Erythroblast (primary cell): ENCODE results near the gene TOM1L1.

Experiments used
- DNase-seq, 2 experiments: peaks; one replicate each; lab custom pipeline; 2025; lab: John Stamatoyannopoulos, UW
- GATA1 ChIP-seq: IDR thresholded peaks from 2 replicates; pipeline ENCODE4 v1.6.1; 2011; ENCODE audit warnings: low read depth, mild to moderate bottlenecking, control low read depth, low read length, moderate library complexity
- POLR2A ChIP-seq: IDR thresholded peaks from 2 replicates; pipeline ENCODE4 v1.6.1; 2011; ENCODE audit warnings: mild to moderate bottlenecking, low read length

The TOM1L1 gene

GRCh38 chr17:54974759-54975158 is 74.1 kb downstream of the TOM1L1 start:
- DNase-seq = peak; percentile 3 to 42
- no peak for TF ChIP-seq POLR2A
- no peak for TF ChIP-seq GATA1

DNA sequence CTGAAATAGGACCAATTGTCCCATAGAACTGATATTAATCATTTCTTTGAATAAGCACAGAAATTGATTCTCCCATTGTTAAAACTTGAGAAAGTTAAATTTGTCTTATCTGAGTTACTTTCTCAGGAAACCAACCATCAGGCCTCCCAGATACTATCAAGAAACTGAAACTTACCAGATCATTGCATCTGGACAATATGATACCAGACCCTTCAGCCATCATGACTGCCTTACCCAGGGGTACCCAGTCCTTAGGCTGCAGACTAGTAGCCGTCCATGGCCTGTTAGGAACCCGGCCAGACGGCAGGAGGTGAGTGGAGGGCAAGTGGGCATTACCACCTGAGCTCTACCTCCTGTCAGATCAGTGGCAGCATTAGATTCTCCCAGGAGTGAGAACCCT is 75.7 kb downstream of the TOM1L1 start:
- no peak for TF ChIP-seq POLR2A
- TF ChIP-seq GATA1 = no peak
- DNase-seq = peak in 1 of 2 experiments; percentile 46

- no peak for TF ChIP-seq POLR2A
- no peak for TF ChIP-seq GATA1
- DNase-seq = no peak
Measured at GRCh38 chr17:54977744-54978143, 77.1 kb downstream of the TOM1L1 start.

DNA sequence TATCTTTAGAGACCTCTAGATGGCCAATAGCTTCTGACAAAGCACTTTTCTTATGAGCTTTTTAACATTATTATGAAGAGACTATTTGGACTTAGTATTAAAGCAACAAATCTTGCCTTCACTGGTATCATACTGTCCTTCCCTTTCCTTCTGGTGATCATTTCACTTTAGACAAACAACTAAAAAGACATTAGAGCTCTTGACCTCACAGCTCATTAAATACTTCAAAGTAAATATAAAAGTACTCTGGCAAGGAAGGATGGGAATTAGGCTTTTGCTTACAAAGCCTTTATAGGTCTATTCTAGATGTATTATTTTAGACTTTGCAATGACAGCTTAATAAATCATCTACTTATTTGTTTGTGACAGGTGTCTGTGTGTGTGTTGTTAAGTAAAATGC is 79.0 kb downstream of the TOM1L1 start:
- TF ChIP-seq POLR2A (no peak), GATA1 (no peak)
- DNase-seq = no peak

DNA sequence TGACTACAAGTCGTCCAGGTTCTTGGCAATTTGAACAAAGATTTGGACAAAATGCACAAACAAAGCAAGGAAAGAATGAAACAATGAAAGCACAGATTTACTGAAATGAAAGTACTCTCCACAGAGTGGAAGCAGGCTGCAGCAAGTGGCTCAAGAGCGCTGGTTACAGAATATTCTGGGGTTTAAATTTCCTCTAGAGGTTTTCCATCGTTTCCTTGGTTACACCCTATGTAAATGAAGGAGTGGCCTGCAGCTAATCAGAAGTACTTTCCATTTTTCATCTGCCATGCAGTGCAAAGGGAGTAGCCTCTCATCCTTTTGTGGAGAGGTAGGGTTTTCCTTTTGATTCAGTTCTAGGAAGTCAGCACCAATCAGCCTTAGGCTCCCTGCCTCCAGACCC is 79.7 kb downstream of the TOM1L1 start:
- peak; percentile 3 to 8 for DNase-seq
- TF ChIP-seq POLR2A = no peak
- no peak for TF ChIP-seq GATA1

- no peak for DNase-seq
- TF ChIP-seq GATA1 = no peak
- TF ChIP-seq POLR2A = no peak
Measured at GRCh38 chr17:54982399-54982798, 81.7 kb downstream of the TOM1L1 start.

DNA sequence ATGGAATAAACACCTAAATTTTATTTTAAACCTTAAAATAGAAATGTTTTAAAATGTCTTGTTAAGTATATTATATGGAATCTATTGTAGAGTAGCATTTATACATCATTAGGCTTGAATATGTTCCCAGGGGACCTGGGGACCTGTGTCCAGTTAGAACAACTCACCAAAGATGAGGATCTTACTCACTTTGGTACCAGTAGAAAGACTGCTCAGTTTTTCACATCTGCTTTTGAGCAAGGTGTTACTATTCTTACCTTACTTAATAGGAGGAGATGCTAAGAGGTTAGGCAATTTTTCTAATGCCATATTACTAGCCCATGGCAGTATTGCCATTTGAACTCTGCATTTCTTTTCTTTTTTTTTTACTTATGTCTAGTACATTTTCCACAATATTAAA is 82.6 kb downstream of the TOM1L1 start:
- no peak for TF ChIP-seq POLR2A
- no peak for TF ChIP-seq GATA1
- DNase-seq = no peak

DNA sequence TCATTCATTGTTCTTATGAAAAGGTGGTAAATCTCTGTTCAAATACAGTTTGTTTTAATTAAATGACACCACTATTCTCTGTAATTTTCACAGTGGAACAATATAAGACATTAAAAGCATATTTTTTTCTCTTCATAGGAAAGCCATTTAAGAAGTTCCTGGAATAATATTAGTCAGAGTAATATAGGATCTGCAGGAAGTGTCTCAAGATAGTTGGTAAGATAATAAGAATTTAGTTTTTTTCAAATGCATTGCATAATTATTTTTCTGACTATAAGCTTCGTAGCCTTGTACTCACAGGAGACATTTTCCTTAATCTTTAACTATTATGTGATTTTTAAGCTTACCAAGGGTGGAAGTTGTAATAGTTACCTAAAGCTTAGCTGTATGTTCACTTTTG is 84.8 kb downstream of the TOM1L1 start:
- no peak for TF ChIP-seq POLR2A
- TF ChIP-seq GATA1 = no peak
- DNase-seq = no peak

- no peak for DNase-seq
- TF ChIP-seq POLR2A (no peak), GATA1 (no peak)
Measured at GRCh38 chr17:54990118-54990517, 89.5 kb downstream of the TOM1L1 start.

- DNase-seq = no peak
- TF ChIP-seq GATA1 = no peak
- no peak for TF ChIP-seq POLR2A
Measured at GRCh38 chr17:54991567-54991966, 90.9 kb downstream of the TOM1L1 start.

GRCh38 chr17:54992797-54993639 is 92.4 kb downstream of the TOM1L1 start:
- no peak for TF ChIP-seq GATA1
- no peak for TF ChIP-seq POLR2A
- peak; percentile 58 to 76 for DNase-seq

DNA sequence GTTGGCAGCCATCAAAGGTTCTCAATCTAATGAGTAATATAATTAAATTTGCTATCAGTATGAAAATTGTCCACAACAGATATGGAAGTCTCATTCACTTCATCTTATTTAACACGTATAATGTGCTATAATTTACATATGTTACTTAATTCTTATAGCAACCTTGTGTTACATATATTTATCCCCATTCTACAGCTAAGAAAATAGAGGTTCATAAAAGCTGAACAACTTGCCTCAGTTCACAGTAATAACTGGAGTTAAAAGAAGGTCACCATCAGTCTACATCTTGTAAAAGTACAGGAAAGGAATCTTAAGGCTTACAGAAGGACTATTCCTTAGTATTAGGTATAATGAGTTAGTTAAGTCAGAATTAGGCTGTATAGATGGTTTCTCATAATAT is 95.8 kb downstream of the TOM1L1 start:
- no peak for TF ChIP-seq GATA1
- TF ChIP-seq POLR2A = no peak
- no peak for DNase-seq

DNA sequence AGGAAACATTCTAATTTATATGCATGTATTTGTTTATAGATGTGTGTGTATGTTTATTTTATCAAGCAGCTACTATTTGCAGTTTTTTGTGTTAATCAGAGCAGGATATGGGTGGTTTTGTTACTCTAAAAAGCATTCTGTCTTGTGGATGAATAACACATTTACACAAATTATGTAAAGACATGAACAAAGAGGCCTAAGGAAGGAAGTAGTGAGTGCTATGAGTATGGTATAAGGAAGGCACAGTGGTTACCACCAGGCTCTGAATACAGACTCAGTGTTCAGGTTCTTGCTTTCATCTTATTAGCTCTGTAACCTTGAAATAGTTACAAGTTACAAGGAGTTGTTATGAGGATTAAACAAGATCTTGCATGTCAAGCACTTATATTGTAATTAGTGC is 101.8 kb downstream of the TOM1L1 start:
- TF ChIP-seq GATA1 = no peak
- TF ChIP-seq POLR2A = no peak
- no peak for DNase-seq

GRCh38 chr17:55004484-55004883 is 103.8 kb downstream of the TOM1L1 start:
- TF ChIP-seq POLR2A (no peak), GATA1 (no peak)
- no peak for DNase-seq

GRCh38 chr17:55005520-55005919 is 104.9 kb downstream of the TOM1L1 start:
- no peak for TF ChIP-seq GATA1
- no peak for TF ChIP-seq POLR2A
- peak; percentile 42 to 56 for DNase-seq
